H1 (cell line): ENCODE measurements around the gene ACTR1A. TPM values are rescaled to one million over a fixed set of nuclear protein-coding genes. Genes with fewer than 3 reads are reported as not detected.
"Not testable (repeated sequence)": the region's sequence is repeated elsewhere in the genome, so short reads cannot be mapped to it uniquely, and the experiment has no call there.

Experiments
- CTCF ChIA-PET: fragments of 300-600 bp; sonication (Branson Sonifier 250); formaldehyde crosslinking; loops from one replicate; lab custom pipeline; 2021; ENCODE audit not compliant: partially characterized antibody; lab: Charles Lee
- POLR2A ChIA-PET: fragments of 300-600 bp; sonication (Branson Sonifier 250); formaldehyde crosslinking; loops from one replicate; lab custom pipeline; 2021; ENCODE audit warnings: inconsistent platforms; ENCODE audit not compliant: partially characterized antibody; lab: Charles Lee
- DNase-seq, 2 experiments: peaks; one replicate each; pipeline versions ENCODE4 v3.0.0 to v3.0.0-alpha.2; 2010 to 2022; ENCODE audit warnings: low spot score in 2 of 2, low read depth in 1 of 2, mixed read lengths in 1 of 2
- FAIRE-seq: peaks from 2 replicates; lab custom pipeline; 2011; peaks lifted over from hg19 to GRCh38; lab: Jason Lieb, UNC
- H2AFZ ChIP-seq: 2 replicates; pipeline ENCODE4 v1.8.1; 2012; ENCODE audit warnings: low read length, inconsistent platforms
- H2AK5ac ChIP-seq: 2 replicates; pipeline ENCODE4 v1.6.1; 2013; ENCODE audit warnings: low read depth, low read length
- H2BK120ac ChIP-seq: replicated peaks from 2 replicates; pipeline ENCODE3; 2013; ENCODE audit warnings: low read depth, low read length, inconsistent platforms
- H2BK12ac ChIP-seq: 2 replicates; pipeline ENCODE4 v1.6.1; 2013; ENCODE audit warnings: low read depth, low read length
- H2BK15ac ChIP-seq: 2 replicates; pipeline ENCODE4 v1.6.1; 2013; ENCODE audit warnings: low read length
- H2BK20ac ChIP-seq: 2 replicates; pipeline ENCODE4 v1.6.1; 2013; ENCODE audit warnings: low read length
- H2BK5ac ChIP-seq: 2 replicates; pipeline ENCODE4 v1.6.1; 2013; ENCODE audit warnings: low read depth, low read length
- H3K14ac ChIP-seq: 2 replicates; pipeline ENCODE4 v1.6.1; 2013; ENCODE audit warnings: inconsistent platforms; ENCODE audit not compliant: insufficient read length
- H3K18ac ChIP-seq: 2 replicates; pipeline ENCODE4 v1.6.1; 2013; ENCODE audit warnings: low read length; ENCODE audit errors: extremely low read depth
- H3K23ac ChIP-seq: 2 replicates; pipeline ENCODE4 v1.6.1; 2013; ENCODE audit warnings: inconsistent platforms; ENCODE audit not compliant: insufficient read length
- H3K23me2 ChIP-seq: 2 replicates; pipeline ENCODE4 v1.6.1; 2013; ENCODE audit warnings: low read depth, low read length
- H3K27ac ChIP-seq: 2 replicates; pipeline ENCODE4 v1.6.1; 2011; ENCODE audit warnings: low read depth, low read length, inconsistent platforms
- H3K27me3 ChIP-seq, 4 experiments: replicated peaks in 1 of 4; 1 replicate in 1 of 4; 2 replicates in 3 of 4; pipeline versions ENCODE4 v1.6.1 to v1.8.1; 2011 to 2013; ENCODE audit warnings: low read length in 3 of 4, mild to moderate bottlenecking in 3 of 4, inconsistent platforms in 2 of 4, mixed read lengths in 2 of 4, moderate library complexity in 1 of 4; ENCODE audit not compliant: control insufficient read depth in 3 of 4, insufficient read depth in 3 of 4; ENCODE audit errors: extremely low read depth in 1 of 4
- H3K36me3 ChIP-seq, 4 experiments: 2 replicates each; pipeline versions ENCODE4 v1.6.1 to v1.8.1; 2011 to 2013; ENCODE audit warnings: mild to moderate bottlenecking in 4 of 4, low read length in 3 of 4, moderate library complexity in 2 of 4, control low read depth in 1 of 4, inconsistent platforms in 1 of 4; ENCODE audit not compliant: insufficient read depth in 4 of 4, control insufficient read depth in 2 of 4
- H3K4ac ChIP-seq: replicated peaks from 2 replicates; pipeline ENCODE3; 2013; ENCODE audit warnings: low read length, low read depth, mixed read lengths, inconsistent platforms; ENCODE audit not compliant: insufficient read length
- H3K4me1 ChIP-seq, 4 experiments: replicated peaks in 1 of 4; 1 replicate in 1 of 4; 2 replicates in 3 of 4; pipeline versions ENCODE4 v1.6.1 to v1.8.1; 2011 to 2013; ENCODE audit warnings: low read length in 3 of 4, inconsistent platforms in 2 of 4, mixed read lengths in 1 of 4; ENCODE audit not compliant: insufficient read depth in 4 of 4, control insufficient read depth in 3 of 4
- H3K4me2 ChIP-seq, 2 experiments: 2 replicates each; pipeline versions ENCODE4 v1.6.1 to v1.8.1; 2011 to 2013; ENCODE audit warnings: low read depth in 2 of 2, low read length in 2 of 2, control low read depth in 1 of 2, inconsistent platforms in 1 of 2, mild to moderate bottlenecking in 1 of 2; ENCODE audit not compliant: insufficient read depth in 1 of 2
- H3K4me3 ChIP-seq, 4 experiments: fragments of 200-600, 300-600 bp in 1 of 4; sonication (generic), shearing (Covaris generic), sonication (Bioruptor Twin) in 1 of 4; 2 replicates each; pipeline versions ENCODE4 v1.5.1 to v1.8.1; 2011 to 2016; ENCODE audit warnings: low read length in 4 of 4, low read depth in 3 of 4, control low read depth in 2 of 4, inconsistent platforms in 2 of 4, mild to moderate bottlenecking in 2 of 4, mixed read lengths in 1 of 4, moderate library complexity in 1 of 4; ENCODE audit not compliant: insufficient read depth in 2 of 4; ENCODE audit errors: extremely low read depth in 1 of 4
- H3K56ac ChIP-seq: replicated peaks from 2 replicates; pipeline ENCODE3; 2013; ENCODE audit warnings: low read depth, mild to moderate bottlenecking, mixed read lengths, low read length, inconsistent platforms; ENCODE audit not compliant: insufficient read length
- H3K79me1 ChIP-seq: 2 replicates; pipeline ENCODE4 v1.6.1; 2013; ENCODE audit warnings: low read depth, low read length, control low read depth
- H3K79me2 ChIP-seq, 2 experiments: 2 replicates each; pipeline versions ENCODE4 v1.6.1 to v1.8.1; 2012 to 2013; ENCODE audit warnings: low read length in 2 of 2, mild to moderate bottlenecking in 2 of 2, inconsistent platforms in 1 of 2; ENCODE audit not compliant: insufficient read depth in 2 of 2, control insufficient read depth in 1 of 2
- H3K9ac ChIP-seq, 4 experiments: replicated peaks in 1 of 4; 1 replicate in 1 of 4; 2 replicates in 3 of 4; pipeline versions ENCODE4 v1.6.1 to v1.8.1; 2011 to 2013; ENCODE audit warnings: low read depth in 3 of 4, low read length in 3 of 4, control low read depth in 2 of 4, mild to moderate bottlenecking in 2 of 4, moderate library complexity in 2 of 4, inconsistent platforms in 1 of 4; ENCODE audit errors: extremely low read depth in 1 of 4
- H3K9me3 ChIP-seq, 2 experiments: 2 replicates each; pipeline versions ENCODE4 v1.6.1 to v1.8.1; 2012 to 2013; ENCODE audit warnings: mild to moderate bottlenecking in 2 of 2, moderate library complexity in 2 of 2, control low read depth in 1 of 2, inconsistent platforms in 1 of 2, low read depth in 1 of 2, low read length in 1 of 2, mixed read lengths in 1 of 2; ENCODE audit not compliant: insufficient read depth in 2 of 2
- H4K20me1 ChIP-seq, 2 experiments: replicated peaks in 1 of 2; 2 replicates each; pipeline versions ENCODE3 to v1.8.1; 2011 to 2013; ENCODE audit warnings: inconsistent platforms in 2 of 2, low read length in 2 of 2, mild to moderate bottlenecking in 1 of 2; ENCODE audit not compliant: insufficient read depth in 2 of 2, control insufficient read depth in 1 of 2
- H4K5ac ChIP-seq: 2 replicates; pipeline ENCODE4 v1.6.1; 2013; ENCODE audit warnings: low read length, low read depth, mixed read lengths, inconsistent platforms; ENCODE audit not compliant: insufficient read length
- H4K8ac ChIP-seq: 2 replicates; pipeline ENCODE4 v1.8.0; 2013; ENCODE audit warnings: mild to moderate bottlenecking, moderate library complexity, low read length, inconsistent platforms; ENCODE audit not compliant: insufficient read depth; ENCODE audit errors: extremely low read depth
- H4K91ac ChIP-seq: replicated peaks from 2 replicates; pipeline ENCODE3; 2013; ENCODE audit warnings: low read length, mixed read lengths, inconsistent platforms; ENCODE audit not compliant: insufficient read length
- KDM1A ChIP-seq: fragments of 200-600, 300-600 bp; sonication (generic); IDR thresholded peaks from 2 replicates; pipeline ENCODE4 v1.7.1; 2016; ENCODE audit warnings: mild to moderate bottlenecking, low read length, borderline replicate concordance
- POU5F1 ChIP-seq: IDR thresholded peaks from 2 replicates; pipeline ENCODE4 v1.6.1; 2011; ENCODE audit warnings: low read depth, mild to moderate bottlenecking, low read length, moderate library complexity
- SRF ChIP-seq: IDR thresholded peaks from 2 replicates; pipeline ENCODE4 v1.6.1; 2011; ENCODE audit warnings: mild to moderate bottlenecking, low read depth, low read length, moderate library complexity
- TCF12 ChIP-seq: IDR thresholded peaks from 2 replicates; pipeline ENCODE4 v1.6.1; 2011; ENCODE audit warnings: low read depth, mild to moderate bottlenecking, low read length
- WGBS, 2 experiments: shearing (Covaris generic) in 1 of 2; methylation state at CpG; one replicate each; pipeline versions ENCODE4 v1.1.6 to v1.1.7; 2013 to 2015; ENCODE audit warnings: low lambda C conversion rate in 2 of 2, mixed read lengths in 2 of 2, inconsistent platforms in 1 of 2, low coverage in 1 of 2, missing lambda C conversion rate in 1 of 2; ENCODE audit not compliant: insufficient replicate concordance in 2 of 2, insufficient coverage in 1 of 2, insufficient read length in 1 of 2; ENCODE audit errors: extremely low coverage in 1 of 2, missing lambda C conversion rate in 1 of 2; 5-methylcytosine and 5-hydroxymethylcytosine counted together
- polyA plus RNA-seq, 7 experiments: library from polyadenylated mRNA; depleted of rRNA in 3 of 7; stranded (reverse) in 5 of 7; unstranded in 2 of 7; fragments of >200 nt in 5 of 7; fragments of 200-250 nt in 2 of 7; gene quantifications; 1 replicate in 5 of 7; 2 replicates in 1 of 7; 4 replicates in 1 of 7; pipeline versions ENCODE4 v1.2.1 to v1.2.3, GENCODE V29; 2011 to 2013; ENCODE audit warnings: missing spikeins in 2 of 7, mixed read lengths in 2 of 7
- total RNA-seq: library from RNA; stranded (reverse); fragmentation: NEBNext Ultra II Directional; extraction: Animal tissue kit (Norgen Biotek cat#: 25700); gene quantifications from 2 replicates; pipeline ENCODE4 v1.2.1, GENCODE V29; 2021
- TF ChIP-seq, protein P1 (sequence below): IDR thresholded peaks from 2 replicates; pipeline ENCODE4 v1.6.1; 2011; ENCODE audit warnings: low read depth, mild to moderate bottlenecking, low read length; ENCODE audit not compliant: insufficient read depth

The ACTR1A gene
- total and polyA plus RNA-seq, 2 of the 8 experiments (the other 6 are each of a cell fraction or from before 2014, with no cell fraction given) = 78.6 to 86.3 TPM

GRCh38 chr10:102455893-102456471 lies 46.5 kb downstream of the ACTR1A start (continued):
- TF ChIP-seq KDM1A (no peak), SRF (no peak), TCF12 (no peak), POU5F1 (no peak)
- TF ChIP-seq, protein P1, sequence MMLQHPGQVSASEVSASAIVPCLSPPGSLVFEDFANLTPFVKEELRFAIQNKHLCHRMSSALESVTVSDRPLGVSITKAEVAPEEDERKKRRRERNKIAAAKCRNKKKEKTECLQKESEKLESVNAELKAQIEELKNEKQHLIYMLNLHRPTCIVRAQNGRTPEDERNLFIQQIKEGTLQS = peak; percentile 55; the same call in 1 of the 2 replicates

GRCh38 chr10:102454662-102455487 lies 47.6 kb downstream of the ACTR1A start:
- not testable (repeated sequence) for H3K14ac ChIP-seq, H2BK15ac ChIP-seq, H3K23me2 ChIP-seq, H3K56ac ChIP-seq, H3K4ac ChIP-seq, H4K8ac ChIP-seq, H4K91ac ChIP-seq, H4K20me1 ChIP-seq, H3K79me1 ChIP-seq, H2AFZ ChIP-seq, H2AK5ac ChIP-seq, H2BK120ac ChIP-seq, DNase-seq, H3K9me3 ChIP-seq, FAIRE-seq, H3K23ac ChIP-seq, H3K27me3 ChIP-seq
- peaks cover 5 to 23% (median 16%) of the 10 kb centered on the region in 4 experiments for H3K4me1 ChIP-seq
- H2BK20ac ChIP-seq = peak overlapping the region; percentile 5; the same call in 1 of the 2 replicates
- H3K36me3 ChIP-seq = peaks cover 0 to 39% (median 6%) of the 10 kb centered on the region in 4 experiments; a peak in 5 of 8 replicates
- peak overlapping the region; percentile 24; the same call in 1 of the 2 replicates for H3K18ac ChIP-seq
- peaks cover 0 to 18% of the 10 kb centered on the region in 2 experiments; a peak in 2 of 4 replicates for H3K79me2 ChIP-seq
- peak overlapping the region; percentile 82 for H2BK12ac ChIP-seq
- H2BK5ac ChIP-seq = peak overlapping the region; percentile 40; the same call in 1 of the 2 replicates
- peak overlapping the region; percentile 25 for H4K5ac ChIP-seq
- H3K9ac ChIP-seq = 0 out of 7 replicates have a peak overlapping the region, but pooled peaks of 1 of the 4 experiments have one; percentile 31
- 58% methylated on average over 13 of the region's 13 CpGs; no CpG with 5 or more reads in 1 of the 2 experiments for whole genome bisulfite sequencing, 2 experiments
- POLR2A ChIA-PET = interaction anchor here (1.5 to 6.7 kb wide), 2 partner anchors 13 to 32 kb away, joined by 4 to 54 read pairs; partner anchors contain the start of gene FBXL15
- peak overlapping the region in 1 of 4 experiments; percentile 3; a peak in 1 of 8 replicates for H3K4me3 ChIP-seq
- peak overlapping the region; percentile 43; the same call in 1 of the 2 replicates for H3K27ac ChIP-seq
- CTCF ChIA-PET = interaction anchor here (0.9 to 2.6 kb wide), 2 partner anchors 141 to 224 kb away, joined by 3 to 9 read pairs; no protein-coding TSS in a partner anchor
- peak overlapping the region; percentile 19 to 59; a peak in 2 of 4 replicates for H3K4me2 ChIP-seq
